ENCODE results near the gene LGR6.

DNA sequence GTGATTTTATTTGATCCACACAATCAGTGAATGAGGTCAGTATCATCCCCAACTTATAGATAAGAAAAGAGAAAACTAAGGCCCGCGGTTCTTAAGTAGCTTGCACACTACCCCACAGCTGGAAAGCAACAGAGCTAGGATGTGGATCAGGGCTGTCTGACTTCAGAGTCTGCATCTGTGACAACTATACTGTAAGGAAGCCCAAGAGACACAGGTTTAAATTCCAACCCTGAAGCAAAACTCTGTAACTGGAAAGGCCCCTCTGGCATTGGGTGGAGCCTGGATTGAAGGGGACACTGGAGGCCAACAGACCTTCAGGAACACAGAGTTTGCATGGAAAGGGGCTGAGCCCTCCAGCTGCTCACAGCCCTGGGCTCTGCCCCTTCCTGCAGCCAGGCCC is 40.2 kb downstream of the LGR6 start:
- TF ChIP-seq, protein P1, sequence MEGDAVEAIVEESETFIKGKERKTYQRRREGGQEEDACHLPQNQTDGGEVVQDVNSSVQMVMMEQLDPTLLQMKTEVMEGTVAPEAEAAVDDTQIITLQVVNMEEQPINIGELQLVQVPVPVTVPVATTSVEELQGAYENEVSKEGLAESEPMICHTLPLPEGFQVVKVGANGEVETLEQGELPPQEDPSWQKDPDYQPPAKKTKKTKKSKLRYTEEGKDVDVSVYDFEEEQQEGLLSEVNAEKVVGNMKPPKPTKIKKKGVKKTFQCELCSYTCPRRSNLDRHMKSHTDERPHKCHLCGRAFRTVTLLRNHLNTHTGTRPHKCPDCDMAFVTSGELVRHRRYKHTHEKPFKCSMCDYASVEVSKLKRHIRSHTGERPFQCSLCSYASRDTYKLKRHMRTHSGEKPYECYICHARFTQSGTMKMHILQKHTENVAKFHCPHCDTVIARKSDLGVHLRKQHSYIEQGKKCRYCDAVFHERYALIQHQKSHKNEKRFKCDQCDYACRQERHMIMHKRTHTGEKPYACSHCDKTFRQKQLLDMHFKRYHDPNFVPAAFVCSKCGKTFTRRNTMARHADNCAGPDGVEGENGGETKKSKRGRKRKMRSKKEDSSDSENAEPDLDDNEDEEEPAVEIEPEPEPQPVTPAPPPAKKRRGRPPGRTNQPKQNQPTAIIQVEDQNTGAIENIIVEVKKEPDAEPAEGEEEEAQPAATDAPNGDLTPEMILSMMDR (IDR thresholded peaks at IDR 0.05; ENCODE audit: low read depth, low read length), result no peak
- no peak for TF ChIP-seq POLR2A (IDR thresholded peaks at IDR 0.05; ENCODE audit: extremely low read depth, insufficient read length)

Measured in NB4 (cell line).